Measurements from ENCODE around the gene IGFBP5. TPM values are rescaled to one million over a fixed set of nuclear protein-coding genes. Genes with fewer than 3 reads are reported as not detected.

The IGFBP5 gene
- polyA plus RNA-seq, 1 of the 3 experiments (the other 2 are of a cell fraction), result 323 TPM

GRCh38 chr2:216622526-216622925, 72.8 kb downstream of the IGFBP5 start:
- Histone ChIP-seq H2AFZ (ENCODE audit: low read depth) (no peak overlapping the region), H3K36me3 (replicated peaks in 1 of 2; ENCODE audit: control insufficient read depth in 1 of 2, insufficient read depth in 2 of 2, low read length in 1 of 2) (no peaks in the 10 kb centered on the region), H3K9me3 (no peaks in the 10 kb centered on the region), H3K4me1 (ENCODE audit: control insufficient read depth in 1 of 2, insufficient read depth in 2 of 2, low read depth in 1 of 2, low read length in 1 of 2) (peaks cover 19 to 38% of the 10 kb centered on the region in 2 experiments; a peak in 3 of 4 replicates), H3K4me2 (no peak overlapping the region), H4K20me1 (ENCODE audit: insufficient read depth) (no peaks in the 10 kb centered on the region), H3K27ac (ENCODE audit: low read depth in 2 of 2, low read length in 1 of 2) (no peak overlapping the region), H3K27me3 (ENCODE audit: insufficient read depth) (no peaks in the 10 kb centered on the region), H3K4me3 (ENCODE audit: low read depth in 2 of 2, low read length in 1 of 2) (no peak overlapping the region), H3K9ac (no peak overlapping the region), H3K9me2 (no peaks in the 10 kb centered on the region), H3F3A (replicated peaks; ENCODE audit: insufficient read depth) (no peaks in the 10 kb centered on the region), H3K79me2 (ENCODE audit: insufficient read depth) (no peaks in the 10 kb centered on the region)
- CTCF ChIA-PET, result interaction anchor here (0.7 to 8.3 kb wide), 5 partner anchors 13 to 542 kb away, joined by 3 to 62 read pairs (median 5); no protein-coding TSS in a partner anchor
- TF ChIP-seq SMC3 (IDR thresholded peaks at IDR 0.05; ENCODE audit: low read depth, low read length), result no peak
- TF ChIP-seq FOXJ3 (CRISPR knock-in tag; IDR thresholded peaks at IDR 0.05), result no peak
- TF ChIP-seq RFX5 (IDR thresholded peaks at IDR 0.05; ENCODE audit: low read length), result no peak
- TF ChIP-seq POLR2AphosphoS5 (IDR thresholded peaks at IDR 0.05; ENCODE audit: low read depth, low read length), result no peak
- POLR2A ChIA-PET, result interaction anchor here (0.7 kb wide), 1 partner anchor 34 kb away, joined by 3 read pairs; no protein-coding TSS in a partner anchor
- DNase-seq, result no peak
- WGBS (ENCODE audit: low lambda C conversion rate), result 68% methylated on average over 4 of the region's 4 CpGs

Other genes with a start within 250 kb of the IGFBP5 start
- gene RPL37A, start 196.7 kb downstream of the IGFBP5 start, polyA plus RNA-seq (2012; rRNA removed), result 2,018 and 3,014 TPM in 2 replicates
- 668 and 695 TPM in 2 replicates for gene IGFBP2, start 62.1 kb downstream of the IGFBP5 start, polyA plus RNA-seq (2012; rRNA removed)
- gene TNP1, start 164.5 kb upstream of the IGFBP5 start, polyA plus RNA-seq (2012; rRNA removed), result not detected in 2 replicates